Transverse colon (tissue), 4 donors: ENCODE results near the gene MEG3. TPM values are rescaled to one million over a fixed set of nuclear protein-coding genes. Genes with fewer than 3 reads are reported as not detected.

Source experiments
- DNase-seq: peaks from one replicate; pipeline ENCODE4 v3.0.0-alpha.2; 2019
- H3K27ac ChIP-seq, 4 donors: fragments of 200-600 bp; sonication (generic); 2 replicates each; pipeline ENCODE4 v1.5.1; 2016 to 2018; ENCODE audit warnings: inconsistent platforms in 4 of 4
- H3K27me3 ChIP-seq: fragments of 200-600 bp; sonication (generic); 2 replicates; pipeline ENCODE4 v1.5.1; 2017; ENCODE audit warnings: inconsistent platforms
- H3K36me3 ChIP-seq, 4 donors: fragments of 200-600 bp; sonication (generic); 2 replicates each; pipeline ENCODE4 v1.5.1; 2017 to 2019; ENCODE audit warnings: inconsistent platforms in 4 of 4
- H3K4me1 ChIP-seq, 4 donors: fragments of 200-600 bp; sonication (generic); 2 replicates each; pipeline ENCODE4 v1.5.1; 2017 to 2020; ENCODE audit warnings: inconsistent platforms in 4 of 4
- H3K4me3 ChIP-seq, 4 donors: fragments of 200-600 bp; sonication (generic); 1 replicate in 1 of 4; 2 replicates in 3 of 4; pipeline versions ENCODE4 v1.5.1 to v1.6.1; 2017 to 2019; ENCODE audit warnings: inconsistent platforms in 4 of 4
- H3K9me3 ChIP-seq, 2 donors: fragments of 200-600 bp; sonication (generic); 2 replicates each; pipeline ENCODE4 v1.5.1; 2017 to 2019; ENCODE audit warnings: inconsistent platforms in 2 of 2
- EP300 ChIP-seq: sonication (generic); formaldehyde crosslinking; IDR thresholded peaks from one replicate; pipeline ENCODE4 v1.6.1; 2017; ENCODE audit warnings: antibody characterized with exemption, low read depth
- POLR2A ChIP-seq: fragments of 450-650 bp; IDR thresholded peaks from one replicate; pipeline ENCODE4 v1.6.1; 2016; ENCODE audit warnings: antibody characterized with exemption, mild to moderate bottlenecking, moderate library complexity
- POLR2AphosphoS5 ChIP-seq, 3 donors: sonication (generic); formaldehyde crosslinking; IDR thresholded peaks; one replicate each; pipeline ENCODE4 v1.6.1; 2016; ENCODE audit warnings: antibody characterized with exemption in 3 of 3
- WGBS, 2 donors: methylation state at CpG; one replicate each; pipeline ENCODE4 v1.1.5; 2018; ENCODE audit warnings: low coverage in 1 of 2; 5-methylcytosine and 5-hydroxymethylcytosine counted together
- in situ Hi-C, 4 donors: fragments of 200-750 bp; cut with MboI; loops; one replicate each; pipeline versions ENCODE4 v1.15.0 to v1.15.1; 2017; ENCODE audit warnings: low sequenced_read_pairs in 3 of 4, low pct_ligation_motif_present in 1 of 4, low pct_unique_long_range_greater_than_20kb in 1 of 4
- intact Hi-C: fragments of 100-400 bp; cut with DNase I; formaldehyde crosslinking; loops from one replicate; pipeline ENCODE4 v1.15.1; 2023; ENCODE audit warnings: low total_unique reads
- total RNA-seq, 4 donors: library from RNA; depleted of rRNA; stranded (reverse); fragments of >200 nt; gene quantifications; one replicate each; pipeline ENCODE4 v1.1.0, GENCODE V29; 2016
- TF ChIP-seq, protein P1 (sequence below), 5 experiments: fragments of 200-600 bp in 3 of 5; fragments of 450-650 bp in 2 of 5; sonication (generic) in 3 of 5; IDR thresholded peaks; 1 replicate in 2 of 5; 2 replicates in 3 of 5; pipeline ENCODE4 v1.5.1; 2016 to 2017; ENCODE audit warnings: antibody characterized with exemption in 5 of 5, inconsistent platforms in 3 of 5, mild to moderate bottlenecking in 2 of 5, moderate library complexity in 1 of 5

MEG3 gene
- total RNA-seq, 4 donors from 2014 or later, result 10.6 to 156 (median 40.1) TPM

DNA sequence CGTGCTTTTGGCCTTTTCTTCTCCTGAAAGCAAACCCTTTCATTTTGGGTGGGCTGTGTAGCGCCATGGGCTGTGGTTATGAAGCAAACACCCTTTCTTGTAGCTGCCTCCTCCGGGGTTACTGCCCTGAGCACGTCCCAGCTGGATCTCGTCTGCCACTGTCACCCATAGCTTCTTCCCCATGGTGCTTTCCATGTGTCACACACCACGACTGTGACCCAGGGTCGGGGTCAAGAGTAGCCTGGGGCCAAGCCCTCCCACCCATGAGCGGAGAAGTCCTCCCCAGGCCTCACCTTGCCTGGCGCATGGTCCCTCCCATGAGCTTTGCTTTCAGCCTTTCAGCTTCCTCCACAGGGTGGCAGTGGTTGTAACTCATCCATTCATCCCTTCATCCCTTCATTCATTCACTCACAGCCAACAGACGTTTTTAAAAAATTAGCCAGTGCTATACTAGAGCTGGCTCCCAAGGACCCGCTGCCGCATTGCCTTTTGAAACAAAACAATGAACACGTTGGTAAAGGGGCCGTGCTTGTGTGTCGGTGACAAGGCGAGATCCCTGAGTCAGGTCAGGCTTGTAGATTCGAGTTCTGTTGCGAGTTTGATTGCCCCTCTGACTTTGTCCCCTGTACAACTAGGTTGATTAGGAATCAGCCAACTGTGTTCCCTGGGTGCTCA, 29.5 kb downstream of the MEG3 start:
- Histone ChIP-seq H3K36me3 (no peaks in the 10 kb centered on the region), H3K27ac (no peak overlapping the region), H3K27me3 (no peaks in the 10 kb centered on the region), H3K4me3 (no peak overlapping the region), H3K9me3 (no peaks in the 10 kb centered on the region), H3K4me1 (no peaks in the 10 kb centered on the region)
- WGBS, 2 donors, result 83 to 95% methylated on average over 7 to 18 of the region's 18 CpGs
- in situ Hi-C loops (loop anchor here in 1 of 4 donors (10.0 to 25.0 kb wide), 2 partner anchors 382 to 779 kb away; no protein-coding TSS in a partner anchor), intact Hi-C loops (loop anchor here (10.0 kb wide), 1 partner anchor 379 kb away; no protein-coding TSS in a partner anchor)
- TF ChIP-seq EP300, result no peak
- TF ChIP-seq, protein P1, sequence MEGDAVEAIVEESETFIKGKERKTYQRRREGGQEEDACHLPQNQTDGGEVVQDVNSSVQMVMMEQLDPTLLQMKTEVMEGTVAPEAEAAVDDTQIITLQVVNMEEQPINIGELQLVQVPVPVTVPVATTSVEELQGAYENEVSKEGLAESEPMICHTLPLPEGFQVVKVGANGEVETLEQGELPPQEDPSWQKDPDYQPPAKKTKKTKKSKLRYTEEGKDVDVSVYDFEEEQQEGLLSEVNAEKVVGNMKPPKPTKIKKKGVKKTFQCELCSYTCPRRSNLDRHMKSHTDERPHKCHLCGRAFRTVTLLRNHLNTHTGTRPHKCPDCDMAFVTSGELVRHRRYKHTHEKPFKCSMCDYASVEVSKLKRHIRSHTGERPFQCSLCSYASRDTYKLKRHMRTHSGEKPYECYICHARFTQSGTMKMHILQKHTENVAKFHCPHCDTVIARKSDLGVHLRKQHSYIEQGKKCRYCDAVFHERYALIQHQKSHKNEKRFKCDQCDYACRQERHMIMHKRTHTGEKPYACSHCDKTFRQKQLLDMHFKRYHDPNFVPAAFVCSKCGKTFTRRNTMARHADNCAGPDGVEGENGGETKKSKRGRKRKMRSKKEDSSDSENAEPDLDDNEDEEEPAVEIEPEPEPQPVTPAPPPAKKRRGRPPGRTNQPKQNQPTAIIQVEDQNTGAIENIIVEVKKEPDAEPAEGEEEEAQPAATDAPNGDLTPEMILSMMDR (IDR thresholded peaks at IDR 0.05), result no peak
- no peak for TF ChIP-seq POLR2AphosphoS5 (IDR thresholded peaks at IDR 0.05)
- TF ChIP-seq POLR2A, result no peak
- DNase-seq, result no peak

DNA sequence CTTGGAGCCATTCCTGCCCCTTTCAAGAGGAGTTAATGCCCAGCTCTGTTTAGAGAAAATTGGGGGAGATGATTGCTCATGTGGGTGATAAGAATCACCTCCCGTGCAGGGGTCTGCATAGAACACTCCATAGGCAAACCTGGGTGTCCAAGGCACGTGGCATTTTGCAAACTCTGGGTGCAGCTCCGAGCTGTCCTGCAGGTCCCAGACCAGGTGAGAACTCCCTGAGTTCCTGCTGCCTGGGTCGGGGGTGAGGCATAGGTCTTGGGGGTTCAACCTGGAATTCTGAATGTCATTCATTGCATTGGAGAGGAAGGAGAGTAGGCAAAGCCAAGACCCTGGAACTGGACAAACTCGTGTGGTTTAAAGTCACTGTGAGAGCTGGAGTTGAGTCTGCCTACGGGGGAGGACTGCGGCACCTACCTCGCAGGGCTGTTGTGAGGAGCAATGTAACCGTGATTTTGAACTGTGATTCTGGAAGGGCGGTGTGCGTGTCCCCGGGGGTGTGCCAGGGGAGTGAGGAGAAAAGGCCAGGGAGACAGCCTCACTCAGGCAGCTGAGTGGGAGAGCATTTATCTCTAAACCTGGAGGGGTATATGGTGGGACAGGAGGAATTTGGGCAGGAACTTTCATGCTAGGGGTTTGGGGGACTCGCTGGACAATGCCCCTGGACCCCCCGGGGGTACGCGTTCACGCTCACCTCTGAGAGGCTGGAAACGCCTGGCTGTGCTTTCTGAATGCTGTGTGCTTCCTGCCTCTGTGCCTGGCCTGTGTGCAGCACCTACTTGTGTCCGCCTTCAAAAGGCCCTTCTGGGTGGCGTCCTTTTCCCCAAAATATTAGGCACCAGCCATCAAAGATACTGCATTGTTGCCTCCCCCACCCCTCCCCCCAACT, 30.4 kb downstream of the MEG3 start:
- no peaks in the 10 kb centered on the region for H3K36me3 ChIP-seq
- no peak overlapping the region for H3K27ac ChIP-seq
- no peaks in the 10 kb centered on the region for H3K4me1 ChIP-seq
- H3K27me3 ChIP-seq, result no peaks in the 10 kb centered on the region
- WGBS, 2 donors, result 89% methylated on average over 20 of the region's 20 CpGs; no CpG with 5 or more reads in 1 of the 2 donors
- no peaks in the 10 kb centered on the region for H3K9me3 ChIP-seq
- no peak for DNase-seq
- intact Hi-C loops (loop anchor here (10.0 kb wide), 1 partner anchor 378 kb away; no protein-coding TSS in a partner anchor), in situ Hi-C loops (loop anchor here in 1 of 4 donors (10.0 to 25.0 kb wide), 2 partner anchors 381 to 778 kb away; no protein-coding TSS in a partner anchor)
- TF ChIP-seq, protein P1 (IDR thresholded peaks at IDR 0.05), result no peak
- no peak for TF ChIP-seq EP300
- TF ChIP-seq POLR2A, result no peak
- H3K4me3 ChIP-seq, result no peak overlapping the region

DNA sequence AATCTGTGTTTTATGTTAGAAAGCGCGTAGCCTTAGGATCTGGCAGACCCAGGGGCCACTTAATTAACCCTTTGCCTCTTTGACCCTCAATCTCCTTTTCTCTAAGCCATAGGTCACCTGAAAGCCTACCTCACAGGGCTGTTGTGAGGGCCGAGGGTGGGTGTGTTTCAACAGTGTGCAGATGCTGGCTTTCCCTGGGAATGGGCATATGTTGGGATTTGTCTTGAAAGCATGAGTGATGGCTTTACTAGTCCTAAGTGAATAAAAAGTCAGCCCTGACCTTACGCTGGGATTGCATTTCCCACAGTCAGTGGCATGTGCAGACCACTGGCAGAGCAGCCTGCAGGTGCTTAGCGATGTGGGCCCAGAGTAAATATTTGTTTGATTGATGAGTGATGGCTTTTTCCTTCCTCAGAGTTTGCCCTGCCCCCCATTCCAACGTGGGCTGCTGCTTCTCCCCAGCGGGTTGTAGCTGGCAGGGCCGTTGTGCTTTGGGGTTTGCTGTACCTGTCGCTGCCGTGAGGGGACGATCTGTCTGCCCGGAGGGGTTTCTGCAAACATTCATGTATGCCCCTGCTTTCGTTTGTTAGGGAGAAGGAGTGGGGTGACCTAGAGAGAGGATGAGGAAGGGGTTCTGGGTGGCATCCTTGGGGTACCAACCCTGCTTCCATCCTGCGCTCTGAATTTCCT, 31.5 kb downstream of the MEG3 start:
- in situ Hi-C loops, result loop anchor here in 1 of 4 donors (10.0 to 25.0 kb wide), 2 partner anchors 380 to 777 kb away; no protein-coding TSS in a partner anchor
- Histone ChIP-seq H3K9me3 (no peaks in the 10 kb centered on the region), H3K4me3 (no peak overlapping the region), H3K27me3 (no peaks in the 10 kb centered on the region), H3K4me1 (no peaks in the 10 kb centered on the region), H3K36me3 (no peaks in the 10 kb centered on the region), H3K27ac (no peak overlapping the region)
- 20 to 75% methylated on average over 3 to 14 of the region's 14 CpGs for WGBS, 2 donors
- TF ChIP-seq, protein P1 (IDR thresholded peaks at IDR 0.05), result no peak
- TF ChIP-seq EP300, result no peak
- TF ChIP-seq POLR2AphosphoS5 (IDR thresholded peaks at IDR 0.05), result no peak
- TF ChIP-seq POLR2A, result no peak
- no peak for DNase-seq
- intact Hi-C loops, result loop anchor here (10.0 kb wide), 1 partner anchor 377 kb away; no protein-coding TSS in a partner anchor
